ENCODE data around the gene IL16. TPM values are rescaled to one million over a fixed set of nuclear protein-coding genes. Genes with fewer than 3 reads are reported as not detected.
"Not testable (repeated sequence)": the region's sequence is repeated elsewhere in the genome, so short reads cannot be mapped to it uniquely, and the experiment has no call there.

Gene IL16
- total RNA-seq, 1 experiment from 2014 or later, result 0.81 TPM

- no peak for TF ChIP-seq SP1 (IDR thresholded peaks at IDR 0.05; ENCODE audit: low read depth)
- TF ChIP-seq SRF (IDR thresholded peaks at IDR 0.05; ENCODE audit: low read depth), result no peak
- TF ChIP-seq YY1 (IDR thresholded peaks at IDR 0.05; ENCODE audit: extremely low read depth, insufficient replicate concordance, low read depth, low read length), result no peak
- no peak for TF ChIP-seq TCF7L2 (IDR thresholded peaks at IDR 0.05; ENCODE audit: borderline replicate concordance, extremely low read depth, insufficient read depth, insufficient read length)
- no peak for TF ChIP-seq FOSL1 (IDR thresholded peaks at IDR 0.05; ENCODE audit: low read depth)
- TF ChIP-seq EGR1 (IDR thresholded peaks at IDR 0.05; ENCODE audit: low read depth), result no peak
- no peak for TF ChIP-seq POLR2AphosphoS5 (IDR thresholded peaks at IDR 0.05; ENCODE audit: low read depth, low read length)
- no peak for TF ChIP-seq RAD21 (IDR thresholded peaks at IDR 0.05; ENCODE audit: low read depth)
- intact Hi-C loops (cut with micrococcal nuclease), result no loop called here
- CTCF ChIA-PET, result no interaction called here
Measured at GRCh38 chr15:81346611-81347010, 149.9 kb downstream of the IL16 start.

GRCh38 chr15:81347910-81348309 lies 151.2 kb downstream of the IL16 start:
- BruUV-seq (replicated peaks), result no TSS peak
- no peaks in the 10 kb centered on the region for H4K20me1 ChIP-seq (ENCODE audit: insufficient read depth)
- TF ChIP-seq CTCF (IDR thresholded peaks at IDR 0.05 in 2 of 3, conservative IDR thresholded peaks at IDR 0.05 in 1 of 3; ENCODE audit: borderline replicate concordance in 1 of 3, insufficient read depth in 1 of 3, low read depth in 2 of 3, low read length in 2 of 3) (no peak), ATF3 (IDR thresholded peaks at IDR 0.05) (no peak)

More at GRCh38 chr15:81346611-81347010, 149.9 kb downstream of the IL16 start:
- H3K36me3 ChIP-seq (ENCODE audit: control insufficient read depth in 1 of 2, insufficient read depth in 2 of 2, low read length in 2 of 2), result no peaks in the 10 kb centered on the region
- H2AFZ ChIP-seq (ENCODE audit: low read depth, low read length, poor library complexity, severe bottlenecking), result no peak overlapping the region
- no peak overlapping the region for H3K27ac ChIP-seq (ENCODE audit: low read depth, low read length)
- no peak overlapping the region for H3K9ac ChIP-seq (ENCODE audit: low read length)
- H3K9me2 ChIP-seq (ENCODE audit: insufficient read depth), result no peaks in the 10 kb centered on the region
- H3K4me1 ChIP-seq (ENCODE audit: control insufficient read depth in 1 of 2, insufficient read depth in 2 of 2, low read length in 2 of 2), result no peaks in the 10 kb centered on the region
- BruUV-seq (replicated peaks), result no TSS peak
- no peak overlapping the region for H3K4me2 ChIP-seq (ENCODE audit: low read length)
- no peaks in the 10 kb centered on the region for H3K79me2 ChIP-seq (ENCODE audit: insufficient read depth, low read length)
- ATAC-seq (no peak), DNase-seq (ENCODE audit: low read depth, low spot score) (no peak)
- POLR2A ChIA-PET, result no interaction called here
- no peak overlapping the region for H3K4me3 ChIP-seq (replicated peaks in 1 of 2; ENCODE audit: low read depth in 1 of 2, low read length in 2 of 2)
- RAD21 ChIA-PET (ENCODE audit: low non-redundant PET in 1 of 2, low total read pairs in 2 of 2, uncharacterized antibody in 2 of 2, unreplicated experiment in 2 of 2), result no interaction called here
- no peaks in the 10 kb centered on the region for H4K20me1 ChIP-seq (ENCODE audit: insufficient read depth)
- H3K9me3 ChIP-seq (ENCODE audit: control insufficient read depth in 1 of 2, insufficient read depth in 1 of 2, low read depth in 1 of 2, low read length in 2 of 2), result no peaks in the 10 kb centered on the region
- H3K27me3 ChIP-seq (ENCODE audit: insufficient read depth, low read length), result no peaks in the 10 kb centered on the region

GRCh38 chr15:81348691-81349090 lies 152.0 kb downstream of the IL16 start:
- H3K9me3 ChIP-seq (ENCODE audit: control insufficient read depth in 1 of 2, insufficient read depth in 1 of 2, low read depth in 1 of 2, low read length in 2 of 2); H3K4me2 ChIP-seq (ENCODE audit: low read length); H3K4me3 ChIP-seq (replicated peaks in 1 of 2; ENCODE audit: low read depth in 1 of 2, low read length in 2 of 2); RAD21 ChIA-PET (ENCODE audit: low non-redundant PET in 1 of 2, low total read pairs in 2 of 2, uncharacterized antibody in 2 of 2, unreplicated experiment in 2 of 2); H3K27me3 ChIP-seq (ENCODE audit: insufficient read depth, low read length); H3K36me3 ChIP-seq (ENCODE audit: control insufficient read depth in 1 of 2, insufficient read depth in 2 of 2, low read length in 2 of 2); POLR2A ChIA-PET; H3K79me2 ChIP-seq (ENCODE audit: insufficient read depth, low read length); H2AFZ ChIP-seq (ENCODE audit: low read depth, low read length, poor library complexity, severe bottlenecking); BruUV-seq (replicated peaks); H4K20me1 ChIP-seq (ENCODE audit: insufficient read depth); H3K9ac ChIP-seq (ENCODE audit: low read length); intact Hi-C loops (cut with micrococcal nuclease); ATAC-seq; H3K27ac ChIP-seq (ENCODE audit: low read depth, low read length); H3K9me2 ChIP-seq (ENCODE audit: insufficient read depth); CTCF ChIA-PET; H3K4me1 ChIP-seq (ENCODE audit: control insufficient read depth in 1 of 2, insufficient read depth in 2 of 2, low read length in 2 of 2); DNase-seq (ENCODE audit: low read depth, low spot score): not testable (repeated sequence)

More at GRCh38 chr15:81347910-81348309, 151.2 kb downstream of the IL16 start:
- Histone ChIP-seq H3K36me3 (ENCODE audit: control insufficient read depth in 1 of 2, insufficient read depth in 2 of 2, low read length in 2 of 2) (no peaks in the 10 kb centered on the region), H2AFZ (ENCODE audit: low read depth, low read length, poor library complexity, severe bottlenecking) (no peak overlapping the region), H3K27ac (ENCODE audit: low read depth, low read length) (no peak overlapping the region), H3K9me2 (ENCODE audit: insufficient read depth) (no peaks in the 10 kb centered on the region), H3K9me3 (ENCODE audit: control insufficient read depth in 1 of 2, insufficient read depth in 1 of 2, low read depth in 1 of 2, low read length in 2 of 2) (no peaks in the 10 kb centered on the region), H3K4me3 (replicated peaks in 1 of 2; ENCODE audit: low read depth in 1 of 2, low read length in 2 of 2) (no peak overlapping the region), H3K4me1 (ENCODE audit: control insufficient read depth in 1 of 2, insufficient read depth in 2 of 2, low read length in 2 of 2) (no peaks in the 10 kb centered on the region), H3K4me2 (ENCODE audit: low read length) (no peak overlapping the region), H3K79me2 (ENCODE audit: insufficient read depth, low read length) (no peaks in the 10 kb centered on the region), H3K9ac (ENCODE audit: low read length) (no peak overlapping the region), H3K27me3 (ENCODE audit: insufficient read depth, low read length) (no peaks in the 10 kb centered on the region)
- ATAC-seq (no peak), DNase-seq (ENCODE audit: low read depth, low spot score) (no peak)
- ChIA-PET CTCF (no interaction called here), RAD21 (ENCODE audit: low non-redundant PET in 1 of 2, low total read pairs in 2 of 2, uncharacterized antibody in 2 of 2, unreplicated experiment in 2 of 2) (no interaction called here), POLR2A (no interaction called here)
- intact Hi-C loops (cut with micrococcal nuclease), result no loop called here

Data from HCT116 (cell line).